ENCODE data around the gene SETD1A.

DNA sequence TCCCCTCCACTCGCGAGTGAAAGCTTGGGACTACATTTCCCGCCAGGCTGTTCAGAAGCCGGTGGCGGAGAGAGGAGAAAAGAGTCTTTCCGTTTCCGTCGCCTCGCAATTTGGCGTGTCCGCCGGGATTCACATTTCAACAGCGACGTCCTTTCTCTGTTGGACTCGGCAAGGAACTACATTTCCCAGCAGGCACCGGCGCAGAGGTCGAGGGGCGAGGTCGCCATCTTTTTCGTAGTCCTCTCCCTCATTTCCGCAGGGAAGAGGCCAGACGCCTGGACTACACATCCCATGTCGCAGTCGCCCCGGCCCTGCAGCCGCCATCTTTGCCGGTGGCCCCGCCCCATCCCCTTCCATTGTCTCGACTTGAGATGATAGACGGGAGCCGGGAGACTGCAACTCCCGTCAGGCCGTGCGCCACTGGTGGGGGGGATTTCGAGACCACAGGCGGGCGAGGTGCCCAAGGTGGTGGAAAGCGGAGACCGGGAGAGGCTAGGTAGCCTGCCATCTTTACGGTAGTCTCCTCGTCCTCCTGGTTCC is 35.1 kb upstream of the SETD1A start:
- TF ChIP-seq POLR2AphosphoS5 (IDR thresholded peaks at IDR 0.05; ENCODE audit: low read depth, low read length) (no peak; the same call in 1 of the 2 replicates), JUN (IDR thresholded peaks at IDR 0.05; ENCODE audit: low read depth, low read length) (no peak), TEAD4 (IDR thresholded peaks at IDR 0.05; ENCODE audit: low read depth, low read length) (no peak), EZH2 (IDR thresholded peaks at IDR 0.05; ENCODE audit: low read depth, low read length, severe bottlenecking) (no peak)

All from H1 (cell line).